DMS153 treated with DMSO at 0.1 percent for 48 hours (cell line): ENCODE results near the gene MID1IP1.

ENCODE experiments used
- DNase-seq: peaks from one replicate; lab custom pipeline; 2025; ENCODE audit not compliant: unreplicated experiment; lab: John Stamatoyannopoulos, UW

Gene MID1IP1

GRCh38 chrX:38800981-38801845, at the start of gene MID1IP1:
Gene MID1IP1, plus strand, starts transcription at chrX:38801459. Its CDS starts 3,488 bp downstream, at chrX:38804947.
- DNase-seq = peak; percentile 74

- peak; percentile 25 for DNase-seq
Observed at GRCh38 chrX:38754102-38754790, 47.0 kb upstream of the MID1IP1 start.

- DNase-seq = no peak
Observed at GRCh38 chrX:38754818-38755718, 46.2 kb upstream of the MID1IP1 start.

- DNase-seq = no peak
Observed at GRCh38 chrX:38760883-38761282, 40.4 kb upstream of the MID1IP1 start.

GRCh38 chrX:38768079-38768478, 33.2 kb upstream of the MID1IP1 start:
- DNase-seq = peak; percentile 1

GRCh38 chrX:38770152-38770551, 31.1 kb upstream of the MID1IP1 start:
- no peak for DNase-seq

GRCh38 chrX:38774249-38774648, 27.0 kb upstream of the MID1IP1 start:
- no peak for DNase-seq

- DNase-seq = no peak
Observed at GRCh38 chrX:38796946-38797345, 4.3 kb upstream of the MID1IP1 start.

GRCh38 chrX:38798956-38799355, 2.3 kb upstream of the MID1IP1 start:
- DNase-seq = no peak

- DNase-seq = no peak
Observed at GRCh38 chrX:38799995-38800580, 1.2 kb upstream of the MID1IP1 start.

GRCh38 chrX:38803243-38803587, 2.0 kb downstream of the MID1IP1 start:
- no peak for DNase-seq

GRCh38 chrX:38803588-38804431, 2.6 kb downstream of the MID1IP1 start:
- DNase-seq = peak; percentile 41

GRCh38 chrX:38804432-38804681, 3.1 kb downstream of the MID1IP1 start:
- DNase-seq = no peak

- DNase-seq = no peak
Observed at GRCh38 chrX:38804682-38805431, 3.6 kb downstream of the MID1IP1 start.

- peak; percentile 31 for DNase-seq
Observed at GRCh38 chrX:38805432-38806389, 4.5 kb downstream of the MID1IP1 start.

GRCh38 chrX:38806875-38807621, 5.8 kb downstream of the MID1IP1 start:
- DNase-seq = no peak

- no peak for DNase-seq
Observed at GRCh38 chrX:38807873-38808272, 6.6 kb downstream of the MID1IP1 start.
